ENCODE measurements around the gene TECPR2.
"Not testable (repeated sequence)": the region's sequence is repeated elsewhere in the genome, so short reads cannot be mapped to it uniquely, and the experiment has no call there.

TECPR2 gene

GRCh38 chr14:102362545-102363181 is at the start of gene TECPR2, which contains the start of gene CINP:
TSS of gene TECPR2 (plus strand) at chr14:102362941. CDS start at chr14:102376722, 13,781 bp downstream.
TSS of gene CINP (minus strand) at chr14:102362890. CDS start at chr14:102362851, 39 bp downstream.
- DNase-seq = peak; percentile 53

GRCh38 chr14:102314242-102315011 is 48.3 kb upstream of the TECPR2 start:
- no peak for DNase-seq

GRCh38 chr14:102315121-102315520 is 47.6 kb upstream of the TECPR2 start:
- DNase-seq = no peak

- no peak for DNase-seq
Observed at GRCh38 chr14:102316338-102316742, 46.4 kb upstream of the TECPR2 start.

- DNase-seq = peak; percentile 34
Observed at GRCh38 chr14:102316743-102317563, 45.8 kb upstream of the TECPR2 start.

- no peak for DNase-seq
Observed at GRCh38 chr14:102317564-102318248, 45.0 kb upstream of the TECPR2 start.

- no peak for DNase-seq
Observed at GRCh38 chr14:102318781-102319276, 43.9 kb upstream of the TECPR2 start.

- peak; percentile 7 for DNase-seq
Observed at GRCh38 chr14:102319351-102320032, 43.2 kb upstream of the TECPR2 start, which contains the start of gene ZNF839. TSS of gene ZNF839 (plus strand) at chr14:102319746. CDS start at chr14:102319766, 20 bp downstream.

- DNase-seq = no peak
Observed at GRCh38 chr14:102320033-102320660, 42.6 kb upstream of the TECPR2 start.

- no peak for DNase-seq
Observed at GRCh38 chr14:102320671-102321455, 41.9 kb upstream of the TECPR2 start.

- no peak for DNase-seq
Observed at GRCh38 chr14:102321456-102322422, 41.0 kb upstream of the TECPR2 start.

GRCh38 chr14:102323102-102323501 is 39.6 kb upstream of the TECPR2 start:
- no peak for DNase-seq

- DNase-seq = no peak
Observed at GRCh38 chr14:102325791-102326345, 36.9 kb upstream of the TECPR2 start.

- no peak for DNase-seq
Observed at GRCh38 chr14:102326583-102326982, 36.2 kb upstream of the TECPR2 start.

GRCh38 chr14:102329381-102329780 is 33.4 kb upstream of the TECPR2 start:
- DNase-seq = not testable (repeated sequence)

- no peak for DNase-seq
Observed at GRCh38 chr14:102330806-102331205, 31.9 kb upstream of the TECPR2 start.

GRCh38 chr14:102333390-102333789 is 29.4 kb upstream of the TECPR2 start:
- no peak for DNase-seq

- DNase-seq = no peak
Observed at GRCh38 chr14:102333795-102334705, 28.7 kb upstream of the TECPR2 start.

Measured in NCI-H2029 treated with DMSO at 0.1 percent for 48 hours (cell line).